Measurements from ENCODE around the gene CCDC120.

GRCh38 chrX:49053223-49054072, 5.4 kb upstream of the CCDC120 start:
- TF ChIP-seq CTCF (IDR thresholded peaks at IDR 0.05) (no peak), POLR2AphosphoS5 (IDR thresholded peaks at IDR 0.05) (no peak)

Measured in transverse colon (tissue), 4 donors.